Measurements from ENCODE around the gene ARHGAP22. TPM values are rescaled to one million over a fixed set of nuclear protein-coding genes. Genes with fewer than 3 reads are reported as not detected.
"Not testable (repeated sequence)": the region's sequence is repeated elsewhere in the genome, so short reads cannot be mapped to it uniquely, and the experiment has no call there.

Gene ARHGAP22
- total and polyA plus RNA-seq, 2 donors: 5.5 to 8.5 TPM

GRCh38 chr10:48439581-48440041 lies 165.3 kb downstream of the ARHGAP22 start:
- H3K9me3 ChIP-seq (ENCODE audit: control insufficient read depth in 2 of 2, insufficient read depth in 1 of 2, low read length in 1 of 2): no peaks in the 10 kb centered on the region
- no peaks in the 10 kb centered on the region for H3K27me3 ChIP-seq (ENCODE audit: control insufficient read depth in 2 of 2, insufficient read depth in 1 of 2, low read length in 1 of 2)
- WGBS: 97% methylated on average over 10 of the region's 10 CpGs
- no peak overlapping the region for H3K27ac ChIP-seq (ENCODE audit: low read depth in 1 of 2, low read length in 1 of 2)
- DNase-seq (ENCODE audit: low read depth in 6 of 9, low spot score in 9 of 9): no peak
- peaks cover 3 to 10% of the 10 kb centered on the region in 2 donors for H3K36me3 ChIP-seq (ENCODE audit: control insufficient read depth in 2 of 2, insufficient read depth in 2 of 2, low read length in 1 of 2)
- H3K4me3 ChIP-seq (ENCODE audit: low read length in 2 of 2): no peak overlapping the region
- H3K4me1 ChIP-seq (ENCODE audit: control insufficient read depth in 2 of 2, insufficient read depth in 2 of 2, low read length in 2 of 2): no peaks in the 10 kb centered on the region

GRCh38 chr10:48439031-48439430 lies 165.8 kb downstream of the ARHGAP22 start:
- Histone ChIP-seq H3K4me1 (ENCODE audit: control insufficient read depth in 2 of 2, insufficient read depth in 2 of 2, low read length in 2 of 2) (no peaks in the 10 kb centered on the region), H3K27ac (ENCODE audit: low read depth in 1 of 2, low read length in 1 of 2) (no peak overlapping the region), H3K4me3 (ENCODE audit: low read length in 2 of 2) (no peak overlapping the region), H3K36me3 (ENCODE audit: control insufficient read depth in 2 of 2, insufficient read depth in 2 of 2, low read length in 1 of 2) (peaks cover 6 to 12% of the 10 kb centered on the region in 2 donors), H3K27me3 (ENCODE audit: control insufficient read depth in 2 of 2, insufficient read depth in 1 of 2, low read length in 1 of 2) (no peaks in the 10 kb centered on the region), H3K9me3 (ENCODE audit: control insufficient read depth in 2 of 2, insufficient read depth in 1 of 2, low read length in 1 of 2) (no peaks in the 10 kb centered on the region)
- WGBS: 90% methylated on average over 2 of the region's 2 CpGs
- DNase-seq (ENCODE audit: low read depth in 6 of 9, low spot score in 9 of 9): no peak

GRCh38 chr10:48437546-48437945 lies 167.3 kb downstream of the ARHGAP22 start:
- no peaks in the 10 kb centered on the region for H3K9me3 ChIP-seq (ENCODE audit: control insufficient read depth in 2 of 2, insufficient read depth in 1 of 2, low read length in 1 of 2)
- no peak overlapping the region for H3K27ac ChIP-seq (ENCODE audit: low read depth in 1 of 2, low read length in 1 of 2)
- H3K36me3 ChIP-seq (ENCODE audit: control insufficient read depth in 2 of 2, insufficient read depth in 2 of 2, low read length in 1 of 2): peaks cover 6 to 17% of the 10 kb centered on the region in 2 donors
- H3K27me3 ChIP-seq (ENCODE audit: control insufficient read depth in 2 of 2, insufficient read depth in 1 of 2, low read length in 1 of 2): no peaks in the 10 kb centered on the region
- no peak for DNase-seq (ENCODE audit: low read depth in 6 of 9, low spot score in 9 of 9)
- H3K4me3 ChIP-seq (ENCODE audit: low read length in 2 of 2): no peak overlapping the region
- whole genome bisulfite sequencing: 95% methylated on average over 3 of the region's 3 CpGs
- H3K4me1 ChIP-seq (ENCODE audit: control insufficient read depth in 2 of 2, insufficient read depth in 2 of 2, low read length in 2 of 2): no peaks in the 10 kb centered on the region

- Histone ChIP-seq H3K9me3 (ENCODE audit: control insufficient read depth in 2 of 2, insufficient read depth in 1 of 2, low read length in 1 of 2) (no peaks in the 10 kb centered on the region), H3K4me1 (ENCODE audit: control insufficient read depth in 2 of 2, insufficient read depth in 2 of 2, low read length in 2 of 2) (no peaks in the 10 kb centered on the region), H3K27me3 (ENCODE audit: control insufficient read depth in 2 of 2, insufficient read depth in 1 of 2, low read length in 1 of 2) (no peaks in the 10 kb centered on the region), H3K36me3 (ENCODE audit: control insufficient read depth in 2 of 2, insufficient read depth in 2 of 2, low read length in 1 of 2) (peaks cover 6 to 20% of the 10 kb centered on the region in 2 donors), H3K27ac (ENCODE audit: low read depth in 1 of 2, low read length in 1 of 2) (no peak overlapping the region), H3K4me3 (ENCODE audit: low read length in 2 of 2) (no peak overlapping the region)
- no peak for DNase-seq (ENCODE audit: low read depth in 6 of 9, low spot score in 9 of 9)
Observed at GRCh38 chr10:48431871-48432270, 173.0 kb downstream of the ARHGAP22 start.

GRCh38 chr10:48430402-48430993 lies 174.4 kb downstream of the ARHGAP22 start:
- no peak overlapping the region for H3K27ac ChIP-seq (ENCODE audit: low read depth in 1 of 2, low read length in 1 of 2)
- no peaks in the 10 kb centered on the region for H3K27me3 ChIP-seq (ENCODE audit: control insufficient read depth in 2 of 2, insufficient read depth in 1 of 2, low read length in 1 of 2)
- no peaks in the 10 kb centered on the region for H3K4me1 ChIP-seq (ENCODE audit: control insufficient read depth in 2 of 2, insufficient read depth in 2 of 2, low read length in 2 of 2)
- peaks cover 6 to 15% of the 10 kb centered on the region in 2 donors for H3K36me3 ChIP-seq (ENCODE audit: control insufficient read depth in 2 of 2, insufficient read depth in 2 of 2, low read length in 1 of 2)
- no peak for DNase-seq (ENCODE audit: low read depth in 6 of 9, low spot score in 9 of 9)
- H3K9me3 ChIP-seq (ENCODE audit: control insufficient read depth in 2 of 2, insufficient read depth in 1 of 2, low read length in 1 of 2): no peaks in the 10 kb centered on the region
- no peak overlapping the region for H3K4me3 ChIP-seq (ENCODE audit: low read length in 2 of 2)
- 93% methylated on average over 4 of the region's 4 CpGs for WGBS

DNA sequence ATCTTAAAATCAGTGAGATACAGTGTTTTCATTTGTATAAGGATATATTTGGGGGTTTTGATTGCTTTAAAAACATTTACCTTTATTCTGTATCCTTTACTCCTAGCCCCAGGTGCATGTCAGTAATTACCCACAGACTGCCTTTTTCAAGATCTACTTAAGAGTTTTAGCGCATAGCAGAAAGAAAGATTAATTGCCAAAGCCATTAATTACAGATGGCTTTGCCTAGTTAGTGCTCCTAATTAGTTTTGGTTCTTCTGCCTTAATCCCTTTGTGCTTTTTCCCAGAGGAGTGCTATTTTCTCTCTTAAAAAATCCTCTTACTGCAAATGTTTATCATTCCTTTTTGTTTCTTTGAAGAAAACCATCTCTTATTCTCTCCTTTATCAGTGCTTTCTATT lies 175.6 kb downstream of the ARHGAP22 start:
- 100% methylated on average over 1 of the region's 1 CpG for WGBS
- no peak for DNase-seq (ENCODE audit: low read depth in 6 of 9, low spot score in 9 of 9)
- H3K4me1 ChIP-seq (ENCODE audit: control insufficient read depth in 2 of 2, insufficient read depth in 2 of 2, low read length in 2 of 2): no peaks in the 10 kb centered on the region
- no peak overlapping the region for H3K27ac ChIP-seq (ENCODE audit: low read depth in 1 of 2, low read length in 1 of 2)
- H3K27me3 ChIP-seq (ENCODE audit: control insufficient read depth in 2 of 2, insufficient read depth in 1 of 2, low read length in 1 of 2): no peaks in the 10 kb centered on the region
- H3K4me3 ChIP-seq (ENCODE audit: low read length in 2 of 2): no peak overlapping the region
- peaks cover 0 to 10% of the 10 kb centered on the region in 2 donors for H3K36me3 ChIP-seq (ENCODE audit: control insufficient read depth in 2 of 2, insufficient read depth in 2 of 2, low read length in 1 of 2)
- H3K9me3 ChIP-seq (ENCODE audit: control insufficient read depth in 2 of 2, insufficient read depth in 1 of 2, low read length in 1 of 2): no peaks in the 10 kb centered on the region

- no peak overlapping the region for H3K4me3 ChIP-seq (ENCODE audit: low read length in 2 of 2)
- no peaks in the 10 kb centered on the region for H3K9me3 ChIP-seq (ENCODE audit: control insufficient read depth in 2 of 2, insufficient read depth in 1 of 2, low read length in 1 of 2)
- H3K4me1 ChIP-seq (ENCODE audit: control insufficient read depth in 2 of 2, insufficient read depth in 2 of 2, low read length in 2 of 2): no peaks in the 10 kb centered on the region
- no peak overlapping the region for H3K27ac ChIP-seq (ENCODE audit: low read depth in 1 of 2, low read length in 1 of 2)
- peaks cover 0 to 10% of the 10 kb centered on the region in 2 donors for H3K36me3 ChIP-seq (ENCODE audit: control insufficient read depth in 2 of 2, insufficient read depth in 2 of 2, low read length in 1 of 2)
- 97% methylated on average over 3 of the region's 3 CpGs for WGBS
- no peaks in the 10 kb centered on the region for H3K27me3 ChIP-seq (ENCODE audit: control insufficient read depth in 2 of 2, insufficient read depth in 1 of 2, low read length in 1 of 2)
- no peak for DNase-seq (ENCODE audit: low read depth in 6 of 9, low spot score in 9 of 9)
Observed at GRCh38 chr10:48428896-48429295, 176.0 kb downstream of the ARHGAP22 start.

- Histone ChIP-seq H3K27ac (ENCODE audit: low read depth in 1 of 2, low read length in 1 of 2) (no peak overlapping the region), H3K36me3 (ENCODE audit: control insufficient read depth in 2 of 2, insufficient read depth in 2 of 2, low read length in 1 of 2) (peaks cover 0 to 10% of the 10 kb centered on the region in 2 donors), H3K9me3 (ENCODE audit: control insufficient read depth in 2 of 2, insufficient read depth in 1 of 2, low read length in 1 of 2) (no peaks in the 10 kb centered on the region), H3K27me3 (ENCODE audit: control insufficient read depth in 2 of 2, insufficient read depth in 1 of 2, low read length in 1 of 2) (no peaks in the 10 kb centered on the region), H3K4me3 (ENCODE audit: low read length in 2 of 2) (no peak overlapping the region), H3K4me1 (ENCODE audit: control insufficient read depth in 2 of 2, insufficient read depth in 2 of 2, low read length in 2 of 2) (no peaks in the 10 kb centered on the region)
- 98% methylated on average over 4 of the region's 4 CpGs for WGBS
- DNase-seq (ENCODE audit: low read depth in 6 of 9, low spot score in 9 of 9): no peak
Observed at GRCh38 chr10:48423884-48424283, 181.0 kb downstream of the ARHGAP22 start.

- not testable (repeated sequence) for H3K27me3 ChIP-seq (ENCODE audit: control insufficient read depth in 2 of 2, insufficient read depth in 1 of 2, low read length in 1 of 2); H3K36me3 ChIP-seq (ENCODE audit: control insufficient read depth in 2 of 2, insufficient read depth in 2 of 2, low read length in 1 of 2); DNase-seq (ENCODE audit: low read depth in 6 of 9, low spot score in 9 of 9); H3K4me1 ChIP-seq (ENCODE audit: control insufficient read depth in 2 of 2, insufficient read depth in 2 of 2, low read length in 2 of 2); H3K27ac ChIP-seq (ENCODE audit: low read depth in 1 of 2, low read length in 1 of 2); H3K4me3 ChIP-seq (ENCODE audit: low read length in 2 of 2); H3K9me3 ChIP-seq (ENCODE audit: control insufficient read depth in 2 of 2, insufficient read depth in 1 of 2, low read length in 1 of 2)
- WGBS: over 99% methylated on average over 2 of the region's 2 CpGs
Observed at GRCh38 chr10:48421862-48422261, 183.0 kb downstream of the ARHGAP22 start.
